Measurements from ENCODE around the gene CTRB2.

GRCh38 chr16:75243667-75244224 is 36.8 kb upstream of the CTRB2 start:
- TF ChIP-seq CTCF (IDR thresholded peaks at IDR 0.05) (no peak), POLR2A (IDR thresholded peaks at IDR 0.05) (no peak), EP300 (IDR thresholded peaks at IDR 0.05) (no peak)

Measured in suprapubic skin (tissue), 3 donors.